HG03280 (cell line): ENCODE data around the gene AUTS2.
"Not testable (repeated sequence)": the region's sequence is repeated elsewhere in the genome, so short reads cannot be mapped to it uniquely, and the experiment has no call there.

Experiments used
- ATAC-seq: cut with Tn5 transposase; IDR thresholded peaks from one replicate; pipeline ENCODE4 v1.9.1; 2021; ENCODE audit warnings: mild to moderate bottlenecking, moderate library complexity; ENCODE audit not compliant: unreplicated experiment

The AUTS2 gene

GRCh38 chr7:70707823-70708243, 1109.6 kb downstream of the AUTS2 start:
- no peak for ATAC-seq

GRCh38 chr7:70710011-70710480, 1111.8 kb downstream of the AUTS2 start:
- ATAC-seq, result no peak

- ATAC-seq, result no peak
These were observed 1112.4 kb downstream of the AUTS2 start for GRCh38 chr7:70710651-70711050.

GRCh38 chr7:70711452-70711851, 1113.2 kb downstream of the AUTS2 start:
- ATAC-seq, result no peak

GRCh38 chr7:70712942-70713341, 1114.7 kb downstream of the AUTS2 start:
- no peak for ATAC-seq

- ATAC-seq, result no peak
These were observed 1116.3 kb downstream of the AUTS2 start for GRCh38 chr7:70714506-70715038.

- ATAC-seq, result no peak
These were observed 1119.5 kb downstream of the AUTS2 start for GRCh38 chr7:70717553-70718329.

- no peak for ATAC-seq
These were observed 1120.8 kb downstream of the AUTS2 start for GRCh38 chr7:70719125-70719524.

- ATAC-seq, result no peak
These were observed 1122.1 kb downstream of the AUTS2 start for GRCh38 chr7:70720191-70720873.

- no peak for ATAC-seq
These were observed 1123.2 kb downstream of the AUTS2 start for GRCh38 chr7:70721500-70721899.

GRCh38 chr7:70723339-70723738, 1125.1 kb downstream of the AUTS2 start:
- no peak for ATAC-seq

- no peak for ATAC-seq
These were observed 1127.2 kb downstream of the AUTS2 start for GRCh38 chr7:70725448-70725847.

- no peak for ATAC-seq
These were observed 1128.0 kb downstream of the AUTS2 start for GRCh38 chr7:70726294-70726693.

GRCh38 chr7:70726951-70727378, 1128.7 kb downstream of the AUTS2 start:
- peak; percentile 48 for ATAC-seq

- ATAC-seq, result no peak
These were observed 1129.6 kb downstream of the AUTS2 start for GRCh38 chr7:70727861-70728260.

- ATAC-seq, result no peak
These were observed 1130.7 kb downstream of the AUTS2 start for GRCh38 chr7:70728872-70729552.

- not testable (repeated sequence) for ATAC-seq
These were observed 1131.4 kb downstream of the AUTS2 start for GRCh38 chr7:70729553-70730157.

- no peak for ATAC-seq
These were observed 1132.3 kb downstream of the AUTS2 start for GRCh38 chr7:70730451-70731110.

GRCh38 chr7:70733090-70733489, 1134.8 kb downstream of the AUTS2 start:
- no peak for ATAC-seq

GRCh38 chr7:70734411-70734810, 1136.1 kb downstream of the AUTS2 start:
- no peak for ATAC-seq
